ENCODE data around the gene ZNF780A.

DNA sequence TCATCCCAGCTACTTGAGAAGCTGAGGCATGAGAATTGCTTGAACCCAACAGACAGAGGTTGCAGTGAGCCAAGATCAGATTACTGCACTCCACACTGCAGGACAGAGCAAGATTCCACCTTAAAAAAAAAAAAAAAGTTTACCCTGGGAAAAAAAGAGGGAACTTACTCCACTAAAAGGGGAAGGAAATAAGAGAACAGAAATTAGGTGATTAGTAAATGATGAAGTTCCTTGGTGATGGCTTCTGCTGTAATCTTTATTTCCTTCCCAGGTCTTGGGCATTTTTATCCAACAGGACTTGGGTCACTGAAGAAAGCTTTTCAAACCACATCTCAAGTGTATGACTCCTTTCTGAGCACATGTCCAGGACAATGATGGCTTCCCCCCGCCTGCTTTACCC lies 9.3 kb downstream of the ZNF780A start:
- TF ChIP-seq CTCF (IDR thresholded peaks at IDR 0.05): no peak
- TF ChIP-seq POLR2A (IDR thresholded peaks at IDR 0.05): no peak
